ENCODE measurements around the gene TNFRSF12A. TPM values are rescaled to one million over a fixed set of nuclear protein-coding genes. Genes with fewer than 3 reads are reported as not detected.
A peak's percentile ranks its signal among the peaks of the same experiment; 100 is the strongest.

The TNFRSF12A gene
- total RNA-seq, 2 experiments from 2014 or later: 1.8 to 1.9 TPM

DNA sequence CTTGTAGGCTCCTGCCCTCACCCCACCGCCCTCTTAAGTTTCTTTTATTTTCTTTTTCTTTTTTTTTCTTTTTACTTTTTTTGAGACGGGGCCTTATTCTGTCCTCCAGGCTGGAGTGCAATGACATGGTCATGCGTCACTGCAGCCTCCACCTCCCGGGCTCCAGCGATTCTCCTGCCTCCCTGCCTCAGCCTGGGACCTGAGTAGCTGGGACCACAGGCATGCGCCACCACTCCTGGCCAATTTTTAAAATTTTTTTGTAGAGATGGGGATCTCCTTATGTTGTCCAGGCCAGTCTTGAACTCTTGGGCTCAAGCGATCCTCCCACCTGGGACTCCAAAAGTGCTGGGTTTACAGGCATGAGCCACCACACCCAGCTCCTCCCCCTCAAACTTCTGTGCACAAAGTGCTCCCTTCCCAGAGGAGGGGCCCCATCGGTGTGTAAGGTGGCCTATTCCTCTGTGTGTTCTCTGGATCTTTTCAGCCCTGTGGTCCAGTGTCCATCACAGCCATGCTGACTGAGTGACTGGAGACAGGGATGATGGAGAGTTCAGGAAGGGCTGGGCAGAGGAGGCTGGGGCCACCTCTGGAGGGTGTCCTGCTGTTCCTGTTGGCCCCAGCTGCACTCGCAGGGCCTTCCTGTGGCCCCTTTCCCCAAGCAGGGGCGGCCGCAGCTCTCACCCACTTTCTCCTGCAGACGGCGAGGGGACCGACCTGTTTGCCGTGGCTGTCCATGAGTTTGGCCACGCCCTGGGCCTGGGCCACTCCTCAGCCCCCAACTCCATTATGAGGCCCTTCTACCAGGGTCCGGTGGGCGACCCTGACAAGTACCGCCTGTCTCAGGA, 36.4 kb downstream of the TNFRSF12A start:
- Mint-ChIP-seq H3K4me3 (peak overlapping the region; percentile 70), H3K36me3 (ENCODE audit: low read depth) (peaks cover 30% of the 10 kb centered on the region), H3K27me3 (no peaks in the 10 kb centered on the region), H3K4me1 (ENCODE audit: low read depth) (peaks cover 50% of the 10 kb centered on the region), H3K9me3 (no peaks in the 10 kb centered on the region), H3K27ac (peak overlapping the region; percentile 61)
- ChIA-PET POLR2A (interaction anchor here (0.8 to 1.1 kb wide), 3 partner anchors 9 to 18 kb away, joined by 3 to 4 read pairs (median 3); no protein-coding TSS in a partner anchor), CTCF (interaction anchor here (0.8 to 1.9 kb wide), 2 partner anchors 25 to 73 kb away, joined by 3 to 7 read pairs; no protein-coding TSS in a partner anchor)
- H3K4me1 ChIP-seq (ENCODE audit: insufficient read depth, low read length): peaks cover 64% of the 10 kb centered on the region
- H3K9me3 ChIP-seq (ENCODE audit: control insufficient read depth in 1 of 2, insufficient read depth in 1 of 2, low read length in 2 of 2): no peaks in the 10 kb centered on the region
- peak in 1 of 14 experiments; percentile 15 for DNase-seq
- no peak overlapping the region for H3K4me3 ChIP-seq (ENCODE audit: low read length)
- TF ChIP-seq CTCF (IDR thresholded peaks at IDR 0.05): no peak
- no peaks in the 10 kb centered on the region for H3K27me3 ChIP-seq (ENCODE audit: control insufficient read depth in 1 of 2, insufficient read depth in 2 of 2, low read length in 2 of 2)
- no peak for ATAC-seq (ENCODE audit: poor library complexity)
- intact Hi-C loops (cut with DNase I, micrococcal nuclease): loop anchor here in 1 of 2 experiments (5.0 kb wide), 1 partner anchor 54 kb away; no protein-coding TSS in a partner anchor
- peaks cover 3% of the 10 kb centered on the region for H3K36me3 ChIP-seq (ENCODE audit: insufficient read depth, low read length)
- H3K27ac ChIP-seq (ENCODE audit: low read depth in 1 of 2, low read length in 2 of 2): no peak overlapping the region

DNA sequence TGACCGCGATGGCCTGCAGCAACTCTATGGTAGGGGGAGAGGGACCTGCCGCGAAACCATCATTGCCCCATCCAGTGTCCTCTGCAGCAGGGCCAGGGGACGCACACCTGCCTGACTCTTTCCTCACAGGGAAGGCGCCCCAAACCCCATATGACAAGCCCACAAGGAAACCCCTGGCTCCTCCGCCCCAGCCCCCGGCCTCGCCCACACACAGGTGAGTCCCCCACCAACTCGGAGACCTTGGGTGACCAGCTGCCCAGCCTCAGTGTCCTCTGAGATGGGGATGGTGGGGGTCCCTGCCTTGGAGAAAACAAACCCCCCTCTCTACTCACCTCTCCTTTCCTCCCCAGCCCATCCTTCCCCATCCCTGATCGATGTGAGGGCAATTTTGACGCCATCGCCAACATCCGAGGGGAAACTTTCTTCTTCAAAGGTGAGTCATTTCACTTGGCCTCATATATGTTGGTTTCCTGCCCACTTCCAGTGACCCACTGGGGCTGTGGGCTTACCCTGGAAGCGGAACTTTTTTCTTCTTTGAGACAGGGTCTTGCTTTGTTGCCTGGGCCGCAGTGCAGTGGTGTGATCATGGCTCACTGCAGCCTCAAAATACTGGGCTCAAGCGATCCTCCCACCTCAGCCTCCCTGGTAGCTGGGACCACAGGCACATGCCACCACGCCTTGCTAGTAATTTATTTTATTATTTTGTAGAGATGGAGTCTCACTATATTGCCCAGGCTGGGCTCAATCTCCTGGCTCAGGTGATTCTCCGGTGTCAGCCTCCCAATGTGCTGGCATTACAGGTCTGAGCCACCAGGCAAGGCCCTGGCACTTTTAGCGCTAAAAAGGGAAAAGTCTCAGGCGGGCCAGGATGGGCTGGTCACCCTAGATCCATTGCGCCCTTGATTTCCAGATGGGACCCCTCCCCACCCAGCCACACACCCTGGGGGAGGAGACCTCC, 37.3 kb downstream of the TNFRSF12A start:
- POLR2A ChIA-PET: interaction anchor here (0.9 to 5.4 kb wide), 5 partner anchors 17 to 72 kb away, joined by 4 to 70 read pairs (median 4); no protein-coding TSS in a partner anchor

More for the DNA sequence above, 37.3 kb downstream of the TNFRSF12A start:
- peak overlapping the region; percentile 87 for H3K4me3 ChIP-seq (ENCODE audit: low read length)
- no peak for TF ChIP-seq CTCF (IDR thresholded peaks at IDR 0.05)
- H3K27ac ChIP-seq (ENCODE audit: low read depth in 1 of 2, low read length in 2 of 2): no peak overlapping the region
- Mint-ChIP-seq H3K36me3 (ENCODE audit: low read depth) (peaks cover 25% of the 10 kb centered on the region), H3K4me3 (peak overlapping the region; percentile 70), H3K27me3 (no peaks in the 10 kb centered on the region), H3K27ac (peak overlapping the region; percentile 61), H3K4me1 (ENCODE audit: low read depth) (peaks cover 50% of the 10 kb centered on the region), H3K9me3 (no peaks in the 10 kb centered on the region)
- H3K27me3 ChIP-seq (ENCODE audit: control insufficient read depth in 1 of 2, insufficient read depth in 2 of 2, low read length in 2 of 2): no peaks in the 10 kb centered on the region
- ATAC-seq (ENCODE audit: poor library complexity): no peak
- DNase-seq: peak in 1 of 14 experiments; percentile 36
- peaks cover 71% of the 10 kb centered on the region for H3K4me1 ChIP-seq (ENCODE audit: insufficient read depth, low read length)
- H3K9me3 ChIP-seq (ENCODE audit: control insufficient read depth in 1 of 2, insufficient read depth in 1 of 2, low read length in 2 of 2): no peaks in the 10 kb centered on the region
- CTCF ChIA-PET: interaction anchor here (0.9 to 3.1 kb wide), 7 partner anchors 26 to 101 kb away, joined by 3 to 62 read pairs (median 9); partner anchors contain the start of gene ZNF213
- intact Hi-C loops (cut with DNase I, micrococcal nuclease): loop anchor here (2.0 to 5.0 kb wide), 4 partner anchors 43 to 109 kb away; no protein-coding TSS in a partner anchor
- H3K36me3 ChIP-seq (ENCODE audit: insufficient read depth, low read length): peaks cover 3% of the 10 kb centered on the region
